ENCODE measurements around the gene MADCAM1. TPM values are rescaled to one million over a fixed set of nuclear protein-coding genes. Genes with fewer than 3 reads are reported as not detected.

MADCAM1 gene
- total RNA-seq, 1 donor from 2014 or later: 0.07 TPM

DNA sequence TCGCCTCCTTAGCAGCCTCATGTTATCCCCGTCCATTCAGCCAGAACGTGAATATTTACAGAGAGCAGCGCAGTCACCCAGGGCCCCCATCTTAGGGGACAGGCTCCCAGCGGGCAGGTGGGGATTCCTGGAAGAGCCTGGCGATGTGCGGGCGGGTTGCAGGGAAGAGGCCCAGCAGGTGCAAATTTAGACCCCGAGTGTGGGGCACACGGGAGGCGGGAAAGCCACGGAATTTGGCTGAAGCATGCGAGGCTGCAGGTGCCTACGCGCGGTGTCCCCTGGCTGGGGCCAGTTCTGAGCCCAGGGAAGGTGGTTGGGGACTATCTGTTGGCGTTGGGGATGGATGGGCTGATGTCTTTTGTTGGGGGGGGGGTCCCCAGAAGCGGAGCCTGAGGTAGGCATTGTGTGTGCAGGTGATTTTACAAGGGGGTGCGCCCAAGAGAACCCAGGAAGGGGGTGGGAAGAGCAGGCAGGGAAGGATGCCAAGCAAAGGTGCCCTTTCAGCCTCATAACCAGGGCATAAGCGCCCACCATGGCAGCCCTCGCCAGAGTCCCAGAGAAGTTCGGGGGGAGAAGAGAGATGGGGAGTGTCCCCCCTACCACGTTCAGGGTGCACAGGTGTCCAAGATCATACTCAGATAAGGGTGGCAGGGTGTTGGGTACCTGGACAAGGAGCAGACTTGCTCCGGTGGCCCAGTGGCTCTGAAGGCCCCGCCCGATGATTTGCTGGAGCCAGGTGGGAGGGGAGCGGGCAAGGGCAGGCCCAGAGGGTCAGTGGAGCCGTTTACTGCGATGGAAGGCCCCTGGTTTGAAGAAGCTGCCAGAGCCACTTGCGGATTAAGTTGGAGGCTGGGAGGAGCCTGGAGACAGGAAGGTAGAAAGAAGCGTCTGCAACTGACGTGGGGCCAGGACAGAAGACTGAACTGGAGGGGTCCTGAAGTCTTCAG lies 12.2 kb downstream of the MADCAM1 start:
- no peak for DNase-seq (ENCODE audit: low read depth, low spot score)

DNA sequence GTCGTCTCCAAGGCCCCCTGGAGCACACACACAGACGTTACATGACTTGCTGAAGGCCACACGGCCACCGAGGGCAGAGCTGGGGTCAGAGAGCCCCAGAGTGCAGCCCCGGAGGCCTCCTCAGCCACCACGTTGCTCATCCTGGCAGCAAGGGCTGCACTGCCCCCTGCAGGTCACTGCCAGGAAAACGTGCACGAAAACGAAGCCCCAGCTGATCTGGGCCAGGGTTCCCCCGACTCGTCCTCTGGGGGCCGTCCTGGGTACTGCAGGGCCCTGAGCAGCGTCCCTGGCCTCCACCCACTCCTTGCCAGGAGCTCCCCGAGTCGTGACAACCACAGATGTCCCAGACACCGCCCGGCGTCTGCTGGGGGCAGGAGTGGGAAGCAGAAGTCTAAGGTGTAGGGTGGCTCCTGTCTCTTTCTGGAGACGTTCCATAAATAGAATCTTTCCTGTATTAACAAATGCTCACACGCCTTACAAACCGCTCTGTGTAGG lies 14.4 kb downstream of the MADCAM1 start:
- peak; percentile 71 for DNase-seq (ENCODE audit: low read depth, low spot score)

DNA sequence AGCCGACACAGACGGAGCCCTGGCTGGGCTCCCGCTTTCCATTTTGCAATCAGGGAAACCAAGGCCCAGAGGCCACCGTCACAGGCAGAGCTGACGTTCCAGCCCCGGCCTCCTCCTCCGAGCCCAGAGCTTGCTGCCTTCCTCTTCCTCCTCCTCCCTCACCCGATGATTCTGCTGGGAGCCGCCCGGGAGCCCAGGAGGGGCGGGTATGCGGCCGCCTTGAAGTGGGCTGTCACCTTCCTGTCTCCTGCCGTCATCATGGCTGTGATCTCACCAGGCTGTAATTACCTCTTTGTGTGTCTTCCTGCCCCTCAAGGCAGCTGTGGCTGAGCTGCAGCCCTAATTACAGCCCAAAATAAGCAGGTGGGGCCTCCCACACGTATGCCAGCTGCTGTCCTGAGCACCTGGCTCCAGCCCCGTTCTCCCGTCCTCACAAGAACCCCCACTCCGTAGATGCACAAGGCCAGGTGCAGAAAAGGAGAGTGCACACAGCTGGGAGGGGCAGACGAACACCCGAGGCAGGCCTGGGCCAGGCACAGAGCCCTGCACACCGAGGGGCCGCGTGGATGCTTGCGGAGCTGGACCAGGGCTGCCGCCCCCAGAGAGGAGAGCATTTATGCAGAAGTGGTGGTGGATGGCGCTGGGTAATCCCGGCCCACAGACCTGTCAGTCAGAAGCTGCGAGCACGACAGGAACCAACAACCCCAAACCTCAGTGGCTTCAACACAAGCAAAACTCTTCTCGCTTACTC lies 15.0 kb downstream of the MADCAM1 start:
- DNase-seq (ENCODE audit: low read depth, low spot score): no peak

DNA sequence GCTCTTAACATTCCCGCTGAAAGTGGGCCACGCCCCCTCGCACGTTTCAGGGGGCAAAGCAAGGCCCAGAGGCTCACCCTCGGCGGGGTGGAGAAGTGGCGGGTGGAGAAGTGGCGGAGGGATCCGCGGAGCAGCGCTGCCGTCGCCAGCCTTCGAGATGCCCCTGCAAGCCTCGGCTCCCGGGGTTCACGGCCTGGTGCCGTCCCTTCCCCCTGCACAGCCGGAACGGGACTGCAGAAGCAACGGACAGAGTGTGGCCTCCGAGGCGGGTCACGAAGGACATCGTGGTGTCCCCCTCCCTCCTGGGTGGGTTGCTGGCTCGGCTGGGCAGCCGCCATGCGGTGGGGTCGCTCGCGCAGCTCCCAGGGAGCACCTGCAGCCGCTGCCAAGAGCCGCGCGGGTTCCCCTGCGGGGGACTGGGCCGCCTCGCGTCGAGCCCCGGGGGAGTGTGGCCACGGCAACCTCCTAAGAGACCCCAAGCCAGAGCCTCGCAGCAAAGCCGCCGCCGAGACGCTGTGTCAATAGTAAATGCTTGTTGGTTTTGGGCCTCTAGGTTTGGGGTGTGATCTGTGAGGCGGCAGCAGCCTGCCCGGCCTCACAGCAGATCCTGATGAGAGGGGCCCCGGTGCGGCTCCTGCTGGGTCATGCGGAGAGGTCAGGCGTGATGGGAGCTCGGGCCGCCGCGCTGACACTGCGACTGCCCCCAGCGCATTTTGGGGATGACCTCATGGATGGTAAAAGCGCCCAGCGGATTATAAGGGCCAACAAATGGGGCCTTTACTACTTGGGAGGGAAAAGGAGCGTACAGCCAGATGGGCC lies 16.5 kb downstream of the MADCAM1 start:
- no peak for DNase-seq (ENCODE audit: low read depth, low spot score)

DNA sequence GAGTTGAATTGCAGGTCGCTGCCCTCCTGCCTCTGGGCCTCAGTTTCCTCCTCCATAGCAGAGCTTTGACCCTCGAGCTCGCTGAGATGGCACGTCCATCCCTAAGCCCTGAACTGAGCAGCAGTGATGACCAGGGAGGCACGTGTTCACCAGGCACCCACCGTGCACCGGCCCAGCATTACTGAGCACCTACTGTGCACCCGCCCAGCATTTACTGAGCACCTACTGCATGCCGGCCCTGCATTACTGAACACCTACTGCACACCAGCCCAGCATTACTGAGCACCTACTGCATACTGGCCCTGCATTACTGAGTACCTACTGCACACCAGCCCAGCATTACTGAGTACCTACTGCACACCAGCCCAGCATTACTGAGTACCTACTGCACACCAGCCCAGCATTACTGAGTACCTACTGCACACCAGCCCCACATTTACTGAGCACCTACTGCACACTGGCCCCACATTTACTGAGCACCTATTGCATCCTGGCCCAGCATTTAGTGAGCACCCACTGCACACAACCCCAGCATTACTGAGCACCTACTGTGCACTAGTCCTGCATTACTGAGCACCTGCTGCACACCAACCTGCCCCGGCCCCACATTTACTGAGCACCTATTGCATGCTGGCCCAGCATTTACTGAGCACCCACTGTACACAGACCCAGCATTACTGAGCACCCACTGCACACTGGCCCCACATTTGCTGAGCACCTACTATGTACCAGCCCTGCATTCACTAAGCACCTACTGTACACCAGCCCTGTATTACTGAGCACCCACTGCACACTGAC lies 17.3 kb downstream of the MADCAM1 start:
- DNase-seq (ENCODE audit: low read depth, low spot score): no peak

DNA sequence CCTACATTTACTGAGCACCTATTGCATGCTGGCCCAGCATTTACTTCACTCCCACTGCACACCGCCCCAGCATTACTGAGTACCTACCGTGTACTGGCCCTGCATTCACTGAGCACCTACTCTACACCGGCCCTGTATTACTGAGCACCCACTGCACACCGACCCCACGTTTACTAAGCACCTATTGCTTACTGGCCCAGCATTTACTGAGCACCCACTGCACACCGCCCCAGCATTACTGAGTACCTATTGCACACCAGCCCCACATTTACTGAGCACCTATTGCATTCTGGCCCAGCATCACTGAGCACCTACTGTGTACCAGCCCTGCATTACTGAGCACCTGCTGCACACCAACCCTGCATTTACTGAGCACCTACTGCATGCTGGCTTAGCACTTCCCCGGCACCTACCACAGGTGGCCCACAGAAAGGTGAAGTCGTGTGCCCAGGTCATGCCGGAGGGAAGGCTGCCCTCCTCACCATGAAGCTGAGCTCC lies 17.9 kb downstream of the MADCAM1 start:
- DNase-seq (ENCODE audit: low read depth, low spot score): no peak

DNA sequence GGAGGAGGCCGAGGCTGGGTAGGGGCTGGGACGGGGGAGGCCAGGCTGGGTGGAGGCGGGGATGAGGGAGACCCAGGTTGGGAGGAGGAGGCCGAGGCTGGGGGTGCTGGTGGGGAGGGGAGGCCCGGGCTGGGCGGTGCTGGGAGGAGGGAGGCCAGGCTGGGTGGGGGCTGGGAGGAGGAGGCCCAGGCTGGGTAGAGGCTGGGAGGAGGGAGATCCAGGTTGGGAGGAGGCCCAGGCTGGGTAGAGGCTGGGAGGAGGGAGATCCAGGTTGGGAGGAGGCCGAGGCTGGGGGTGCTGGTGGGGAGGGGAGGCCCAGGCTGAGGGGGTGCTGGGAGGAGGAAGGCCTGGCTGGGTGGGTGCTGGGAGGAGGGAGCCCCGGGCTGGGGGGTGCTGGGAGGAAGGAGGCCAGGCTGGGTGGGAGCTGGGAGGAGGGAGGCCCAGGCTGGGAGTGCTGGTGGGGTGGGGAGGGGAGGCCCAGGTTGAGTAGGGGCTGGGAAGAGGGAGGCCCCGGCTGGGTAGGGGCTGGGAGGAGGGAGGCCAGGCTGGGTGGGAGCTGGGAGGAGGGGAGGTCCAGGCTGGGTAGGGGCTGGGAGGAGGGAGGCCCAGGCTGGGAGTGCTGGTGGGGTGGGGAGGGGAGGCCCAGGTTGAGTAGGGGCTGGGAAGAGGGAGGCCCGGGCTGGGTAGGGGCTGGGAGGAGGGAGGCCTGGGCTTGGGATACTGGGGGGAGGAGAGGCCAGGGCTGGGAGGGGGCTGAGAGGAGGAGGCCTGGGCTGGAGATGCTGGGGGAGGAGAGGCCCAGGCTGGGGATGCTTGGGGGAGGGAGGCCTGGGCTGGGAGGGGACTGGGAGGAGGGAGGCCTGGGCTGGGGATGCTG lies 21.7 kb downstream of the MADCAM1 start:
- DNase-seq (ENCODE audit: low read depth, low spot score): no peak

DNA sequence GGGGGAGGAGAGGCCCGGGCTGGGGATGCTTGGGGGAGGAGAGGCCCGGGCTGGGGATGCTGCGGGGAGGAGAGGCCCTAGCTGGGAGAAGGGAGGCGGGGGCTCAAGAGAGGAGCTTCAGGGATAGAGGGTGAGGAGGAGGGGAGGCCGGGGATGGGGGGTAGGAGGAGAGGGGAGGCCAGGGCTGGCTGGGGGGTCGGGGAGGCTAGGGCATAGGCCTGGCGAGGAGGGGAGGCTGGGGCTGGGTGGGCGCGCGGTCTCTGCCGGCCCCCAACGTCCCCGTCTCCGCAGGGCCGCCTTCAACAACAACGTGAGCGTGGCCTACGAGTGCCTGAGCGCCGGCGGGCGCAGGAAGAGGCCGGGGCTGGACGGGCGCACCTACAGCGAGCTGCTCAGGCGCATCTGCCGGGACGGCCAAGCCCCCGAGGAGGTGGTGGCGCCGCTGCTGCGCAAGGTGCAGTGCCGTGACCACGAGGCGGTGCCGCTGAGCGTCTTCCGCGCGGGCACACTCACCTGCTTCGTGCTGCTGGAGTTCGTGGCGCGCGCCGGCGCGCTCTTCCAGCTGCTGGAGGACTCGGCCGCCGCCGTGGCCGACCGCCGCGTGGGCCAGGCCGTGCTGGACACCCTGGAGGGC lies 22.4 kb downstream of the MADCAM1 start:
- no peak for DNase-seq (ENCODE audit: low read depth, low spot score)

DNA sequence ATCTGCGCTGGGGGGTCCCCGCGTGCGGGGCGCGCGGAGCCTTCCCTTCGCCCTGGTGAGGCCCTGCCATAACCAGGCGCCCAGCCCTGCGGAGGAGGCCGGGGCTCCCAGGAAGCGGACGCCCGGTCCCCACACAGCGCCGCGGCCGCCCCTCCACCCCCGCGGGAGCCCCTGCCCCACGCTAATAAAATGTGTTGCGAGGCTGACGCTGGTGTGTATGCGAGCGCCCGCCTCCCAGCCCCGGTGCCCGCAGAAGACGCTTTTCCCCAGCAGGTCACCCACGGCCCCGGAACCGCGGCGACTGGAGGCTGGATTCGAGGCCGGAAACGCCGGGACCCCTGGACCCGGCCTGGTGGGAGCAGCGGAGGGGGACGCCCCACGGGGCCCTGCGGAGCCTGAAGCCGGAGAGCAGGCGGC lies 23.2 kb downstream of the MADCAM1 start:
- no peak for DNase-seq (ENCODE audit: low read depth, low spot score)

DNA sequence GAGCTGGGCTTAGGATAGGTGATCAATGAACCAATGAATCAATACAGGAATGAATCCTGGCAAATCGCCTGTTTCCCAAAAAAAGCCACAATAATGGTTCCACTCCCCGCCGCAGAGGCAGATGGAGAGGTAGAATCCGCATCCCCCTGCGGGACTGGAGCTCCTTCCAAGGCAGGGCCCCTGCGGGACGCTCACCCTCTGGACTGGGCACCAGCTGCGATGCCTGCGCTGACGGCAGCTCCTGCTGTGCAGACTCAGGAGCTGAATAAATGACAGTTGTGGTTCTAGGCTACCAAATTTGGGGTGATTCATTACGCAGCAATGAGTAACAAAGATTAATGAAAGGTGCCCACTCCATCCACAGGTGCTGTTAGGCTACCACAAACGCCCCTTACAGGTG lies 26.4 kb downstream of the MADCAM1 start:
- DNase-seq (ENCODE audit: low read depth, low spot score): no peak

DNA sequence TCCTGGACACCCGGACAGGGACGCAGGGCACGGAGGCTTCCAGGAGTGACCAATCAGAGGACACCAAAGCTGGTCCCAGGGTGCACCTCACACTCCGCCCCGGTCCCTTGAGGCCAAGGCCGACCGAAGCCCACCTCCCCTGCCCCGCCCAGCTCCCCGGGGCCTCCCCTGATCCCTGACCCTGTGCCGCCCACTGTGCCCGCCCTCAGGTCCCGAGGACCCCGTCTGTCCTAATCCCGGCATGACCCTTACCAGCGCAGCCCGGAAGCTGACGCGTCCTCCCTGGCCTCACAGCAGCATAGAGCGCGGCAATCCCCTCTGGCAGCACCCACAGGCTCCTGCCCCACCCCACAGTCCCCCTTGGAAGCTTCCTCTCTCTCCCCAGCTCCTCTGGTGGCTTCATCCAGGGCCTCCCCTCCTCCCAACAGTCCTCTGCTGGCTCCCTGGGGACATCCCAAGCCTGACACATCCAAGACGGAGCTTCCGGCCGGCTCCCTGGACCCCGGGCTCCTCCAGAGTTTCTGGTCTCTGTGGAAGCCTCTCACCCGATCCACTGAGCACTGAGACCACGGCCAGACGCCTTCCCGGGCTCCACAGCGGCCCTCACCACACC lies 27.9 kb downstream of the MADCAM1 start:
- no peak for DNase-seq (ENCODE audit: low read depth, low spot score)

DNA sequence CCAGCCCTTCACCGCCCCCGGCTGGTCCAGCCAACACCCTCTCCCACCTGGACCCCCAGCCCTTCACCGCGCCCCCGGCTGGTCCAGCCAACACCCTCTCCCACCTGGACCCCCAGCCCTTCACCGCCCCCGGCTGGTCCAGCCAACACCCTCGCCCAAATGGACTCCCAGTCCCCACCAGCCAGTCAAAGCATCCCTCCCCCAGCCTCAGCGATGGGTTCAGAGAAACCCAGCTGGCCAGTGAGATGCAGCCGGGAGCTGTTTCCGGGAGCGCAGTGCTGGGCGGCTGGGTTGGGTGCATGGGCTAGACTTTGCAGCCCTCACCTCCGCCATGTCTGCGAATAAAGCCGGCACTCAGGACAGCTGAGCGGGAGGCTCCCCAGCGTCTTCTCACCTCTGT lies 28.7 kb downstream of the MADCAM1 start:
- no peak for DNase-seq (ENCODE audit: low read depth, low spot score)

DNA sequence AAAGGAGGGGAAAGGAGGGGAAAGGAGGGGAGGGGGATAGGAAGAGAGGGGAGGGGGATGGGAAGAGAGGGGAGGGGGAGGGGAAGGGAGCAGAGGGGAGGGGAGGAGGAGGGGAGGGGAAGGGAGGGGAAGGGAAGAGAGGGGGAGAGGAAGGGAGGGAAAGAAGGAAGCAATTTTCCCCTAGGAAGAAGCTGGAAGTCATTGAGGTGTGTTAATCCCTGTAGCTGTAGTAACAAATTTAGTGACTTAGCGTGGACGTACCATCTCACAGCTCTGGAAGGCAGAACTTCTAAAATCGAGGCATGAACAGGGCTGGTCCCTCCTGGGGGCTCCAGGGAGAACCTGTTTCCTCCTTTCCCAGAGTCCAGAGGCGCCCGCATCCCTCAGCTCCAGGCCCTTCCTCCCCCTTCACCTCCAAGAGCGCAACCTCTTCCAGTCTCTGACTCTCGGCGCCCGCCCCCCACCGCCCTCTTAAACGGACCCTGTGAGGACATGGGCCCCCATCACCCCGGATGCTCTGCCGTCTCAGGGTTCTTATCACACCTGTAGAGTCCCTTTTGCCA lies 29.7 kb downstream of the MADCAM1 start:
- DNase-seq (ENCODE audit: low read depth, low spot score): no peak

DNA sequence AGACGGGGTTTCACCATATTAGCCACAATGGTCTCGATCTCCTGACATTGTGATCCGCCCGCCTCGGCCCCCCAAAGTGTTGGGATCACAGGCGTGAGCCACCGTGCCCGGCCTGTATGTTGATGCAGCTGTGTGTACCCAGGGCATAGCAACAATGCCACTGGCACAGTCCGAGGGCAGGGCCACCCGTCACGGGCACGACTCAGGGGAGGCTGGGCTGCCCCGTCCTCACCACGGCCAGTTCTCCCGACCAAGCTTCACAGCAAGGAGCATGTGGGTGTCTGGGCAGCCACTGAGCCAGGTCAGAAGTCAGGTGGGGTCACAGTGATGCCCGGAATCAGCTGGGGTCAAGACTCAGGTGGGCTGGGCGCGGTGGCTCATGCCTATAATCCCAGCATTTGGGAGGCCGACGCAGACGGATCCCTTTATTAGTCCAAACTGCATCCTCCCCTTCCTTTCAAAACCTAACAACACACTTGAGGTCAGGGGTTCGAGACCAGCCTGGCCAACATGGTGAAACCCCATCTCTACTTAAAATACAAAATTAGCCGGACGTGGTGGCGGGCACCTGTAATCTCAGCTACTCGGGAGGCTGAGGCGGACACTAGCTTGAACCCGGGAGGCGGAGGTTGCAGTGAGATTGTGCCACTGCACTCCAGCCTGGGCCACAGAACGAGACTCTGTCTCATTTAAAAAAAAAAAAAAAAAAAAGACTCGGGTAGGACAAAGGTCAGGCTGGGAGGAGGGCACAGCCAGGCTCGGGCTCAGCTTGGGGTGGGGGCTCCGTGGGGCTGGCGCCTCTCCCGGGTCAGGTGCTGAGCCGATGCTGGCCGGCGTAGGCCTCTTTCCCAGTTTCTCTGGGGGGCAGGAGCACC lies 34.1 kb downstream of the MADCAM1 start:
- no peak for DNase-seq (ENCODE audit: low read depth, low spot score)

DNA sequence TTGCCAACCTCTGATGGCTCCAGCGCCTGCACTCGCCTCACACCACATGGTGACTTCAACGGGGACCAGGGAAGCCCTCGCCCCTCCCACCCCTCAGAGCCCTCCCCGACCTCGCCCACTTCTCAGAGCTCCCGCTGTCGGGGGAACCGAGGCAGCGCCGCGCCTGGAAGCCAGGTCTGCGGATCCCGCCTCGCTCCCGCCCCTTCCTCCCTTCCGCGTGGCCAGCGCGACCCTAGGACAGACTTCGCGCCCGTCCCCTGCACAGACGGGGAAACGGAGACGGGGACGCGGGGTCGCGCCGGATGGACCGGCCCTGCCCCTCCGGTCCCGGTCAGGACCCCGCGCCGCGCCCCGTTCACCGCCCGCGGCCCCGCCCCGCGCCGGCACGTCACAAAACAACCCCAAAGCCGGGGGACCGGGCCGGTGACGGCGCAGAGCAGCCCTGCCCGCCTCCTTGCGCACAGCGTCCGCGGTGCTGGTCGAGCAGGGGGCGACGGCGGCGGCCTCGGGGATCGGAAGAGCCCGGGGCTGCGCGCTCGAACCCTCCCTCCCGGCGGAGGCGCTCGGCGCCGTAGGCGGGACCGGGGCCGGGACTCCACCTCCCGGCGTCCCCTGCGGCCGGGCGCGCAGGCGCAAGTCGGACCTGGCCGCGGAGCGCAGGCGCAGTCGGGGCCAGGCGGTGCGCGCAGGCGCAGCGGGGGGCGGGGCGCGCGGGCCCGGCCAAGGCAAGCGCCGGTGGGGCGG lies 34.9 kb downstream of the MADCAM1 start:
- DNase-seq (ENCODE audit: low read depth, low spot score): no peak

DNA sequence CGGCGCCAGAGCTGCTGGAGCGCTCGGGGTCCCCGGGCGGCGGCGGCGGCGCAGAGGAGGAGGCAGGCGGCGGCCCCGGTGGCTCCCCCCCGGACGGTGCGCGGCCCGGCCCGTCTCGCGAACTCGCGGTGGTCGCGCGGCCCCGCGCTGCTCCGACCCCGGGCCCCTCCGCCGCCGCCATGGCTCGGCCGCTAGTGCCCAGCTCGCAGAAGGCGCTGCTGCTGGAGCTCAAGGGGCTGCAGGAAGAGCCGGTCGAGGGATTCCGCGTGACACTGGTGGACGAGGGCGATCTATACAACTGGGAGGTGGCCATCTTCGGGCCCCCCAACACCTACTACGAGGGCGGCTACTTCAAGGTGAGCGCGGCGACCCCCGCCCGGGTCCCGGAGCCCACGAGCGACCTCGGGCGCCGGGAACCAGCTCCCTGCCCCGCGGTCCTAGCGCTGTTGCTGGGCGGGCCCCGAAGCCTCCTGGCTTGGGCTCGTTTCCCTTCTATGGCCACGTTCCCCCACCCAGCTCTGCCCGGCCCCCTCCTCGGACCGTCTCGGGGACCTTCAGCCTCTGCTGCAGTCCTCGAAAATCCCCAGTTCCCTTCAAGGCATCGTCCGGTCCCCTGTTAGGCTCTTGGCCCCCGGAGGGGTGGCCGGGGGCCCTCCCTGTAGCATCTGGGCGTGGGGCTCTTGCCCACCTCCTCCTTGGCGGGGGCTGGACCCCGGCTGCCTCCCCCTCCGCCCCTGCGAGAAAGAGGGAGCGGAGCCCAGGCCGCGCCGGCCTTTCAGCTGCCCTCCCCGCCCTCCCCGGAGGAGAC lies 35.7 kb downstream of the MADCAM1 start, which contains the start of gene CDC34:
TSS of gene CDC34 (plus strand) at position 8 of the 808 bp plus-strand sequence. CDS start at position 180, 172 bp downstream.
- no peak for DNase-seq (ENCODE audit: low read depth, low spot score)

Data from pulmonary artery endothelial cell (primary cell).